OCI-LY1 (cell line): ENCODE measurements around the gene TBCA.

Experiments
- H2AFZ ChIP-seq: fragments of 200-600 bp; sonication (generic), shearing (Covaris generic); 2 replicates; pipeline ENCODE4 v1.6.0; 2014; ENCODE audit warnings: antibody characterized with exemption, mild to moderate bottlenecking, low read length
- H3F3A ChIP-seq: fragments of 200-600 bp; sonication (generic), shearing (Covaris generic); 2 replicates; pipeline ENCODE4 v1.6.0; 2014; ENCODE audit warnings: mild to moderate bottlenecking, antibody characterized with exemption, low read length, moderate library complexity; ENCODE audit not compliant: insufficient read depth
- H3K27ac ChIP-seq: fragments of 200-600 bp; sonication (generic); 2 replicates; pipeline ENCODE4 v1.5.1; 2014; ENCODE audit warnings: low read length, mixed run types, mild to moderate bottlenecking, low read depth; ENCODE audit not compliant: poor library complexity, severe bottlenecking
- H3K27me3 ChIP-seq: fragments of 200-600 bp; sonication (generic); 2 replicates; pipeline ENCODE4 v1.6.0; 2014; ENCODE audit warnings: antibody characterized with exemption, mild to moderate bottlenecking, low read length, moderate library complexity; ENCODE audit not compliant: insufficient read depth
- H3K36me3 ChIP-seq: fragments of 200-600 bp; sonication (generic); 2 replicates; pipeline ENCODE4 v1.6.1; 2014; ENCODE audit warnings: mild to moderate bottlenecking, antibody characterized with exemption, low read length, moderate library complexity, mixed read lengths; ENCODE audit not compliant: insufficient read depth
- H3K4me1 ChIP-seq: fragments of 200-600 bp; sonication (generic); 2 replicates; pipeline ENCODE4 v1.5.1; 2014; ENCODE audit warnings: mild to moderate bottlenecking, low read length, moderate library complexity; ENCODE audit not compliant: insufficient read depth, severe bottlenecking
- H3K4me2 ChIP-seq: fragments of 200-600 bp; sonication (generic), shearing (Covaris generic); 2 replicates; pipeline ENCODE4 v1.6.1; 2014; ENCODE audit warnings: low read length
- H3K4me3 ChIP-seq: fragments of 200-600 bp; sonication (generic); 2 replicates; pipeline ENCODE4 v1.5.1; 2014; ENCODE audit warnings: low read length, low read depth, mild to moderate bottlenecking, mixed read lengths; ENCODE audit not compliant: poor library complexity, severe bottlenecking
- H3K79me2 ChIP-seq: fragments of 200-600 bp; shearing (Covaris generic); 2 replicates; pipeline ENCODE4 v1.6.1; 2016; ENCODE audit warnings: mixed run types, low read length, mixed read lengths; ENCODE audit not compliant: insufficient read depth
- H3K9ac ChIP-seq: fragments of 200-600 bp; sonication (generic), shearing (Covaris generic); 2 replicates; pipeline ENCODE4 v1.6.1; 2014; ENCODE audit warnings: mild to moderate bottlenecking, low read length, mixed read lengths
- H3K9me2 ChIP-seq: fragments of 200-600 bp; sonication (generic), shearing (Covaris generic); 2 replicates; pipeline ENCODE4 v1.6.1; 2014; ENCODE audit warnings: low read depth, mild to moderate bottlenecking, low read length, mixed read lengths
- H3K9me3 ChIP-seq: fragments of 200-600 bp; shearing (Covaris generic); 2 replicates; pipeline ENCODE4 v1.6.1; 2014; ENCODE audit warnings: low read length, mixed read lengths
- H4K20me1 ChIP-seq: fragments of 200-600 bp; sonication (generic), shearing (Covaris generic); 2 replicates; pipeline ENCODE4 v1.6.0; 2016; ENCODE audit warnings: mild to moderate bottlenecking, low read length; ENCODE audit not compliant: insufficient read depth
- EZH2 ChIP-seq: fragments of 200-600 bp; sonication (generic), shearing (Covaris generic); IDR thresholded peaks from 2 replicates; pipeline ENCODE4 v1.8.0; 2017; ENCODE audit warnings: borderline replicate concordance, mixed run types, mild to moderate bottlenecking, antibody characterized with exemption, low read length, moderate library complexity, mixed read lengths
- TF ChIP-seq, protein P1 (sequence below): fragments of 200-600 bp; sonication (generic), shearing (Covaris generic); IDR thresholded peaks from 2 replicates; pipeline ENCODE4 v1.5.1; 2017; ENCODE audit warnings: mild to moderate bottlenecking, antibody characterized with exemption, low read length, moderate library complexity, mixed read lengths

The TBCA gene

DNA sequence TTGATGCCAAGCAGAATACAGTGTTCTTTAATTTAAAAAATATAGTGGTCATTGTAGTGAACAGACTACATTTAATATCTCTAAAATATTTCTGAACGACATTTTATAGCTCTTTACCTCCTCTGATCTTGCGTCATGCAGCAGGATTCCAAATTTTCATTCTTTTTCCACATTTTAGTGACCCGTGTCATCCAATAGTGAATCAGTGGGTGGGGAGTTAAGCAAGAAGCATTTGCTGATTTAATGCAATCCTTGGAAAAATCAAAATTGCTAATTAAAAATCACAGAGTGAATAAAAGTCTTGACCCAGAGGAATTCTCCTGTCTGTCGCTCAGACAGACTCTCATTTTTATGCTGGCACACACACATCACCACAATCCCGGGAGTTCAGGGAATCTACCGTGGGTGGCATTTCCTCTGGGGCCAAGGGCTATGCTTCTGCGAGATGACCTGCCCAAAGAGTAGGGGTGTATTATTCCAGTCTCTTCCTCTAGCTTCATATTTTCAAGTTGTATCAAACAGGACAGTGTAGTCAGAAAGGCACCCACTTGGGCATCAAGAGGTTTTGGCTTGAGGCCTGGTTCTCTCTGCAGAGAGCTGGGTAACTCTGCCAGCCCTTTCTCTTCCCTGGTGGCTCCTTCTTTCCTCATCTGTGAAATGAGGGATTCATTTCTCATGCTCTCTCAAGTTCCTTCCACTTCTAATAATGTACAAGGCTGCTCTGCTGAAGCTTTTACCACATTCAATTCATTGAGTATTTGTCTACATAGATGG is 112.9 kb downstream of the TBCA start:
- H3F3A ChIP-seq = no peaks in the 10 kb centered on the region
- H4K20me1 ChIP-seq = no peaks in the 10 kb centered on the region
- no peaks in the 10 kb centered on the region for H3K9me3 ChIP-seq
- no peaks in the 10 kb centered on the region for H3K4me1 ChIP-seq
- H3K79me2 ChIP-seq = no peaks in the 10 kb centered on the region
- no peak overlapping the region for H3K4me2 ChIP-seq
- no peaks in the 10 kb centered on the region for H3K9me2 ChIP-seq
- no peak overlapping the region for H2AFZ ChIP-seq
- no peaks in the 10 kb centered on the region for H3K27me3 ChIP-seq
- H3K36me3 ChIP-seq = no peaks in the 10 kb centered on the region
- TF ChIP-seq, protein P1, sequence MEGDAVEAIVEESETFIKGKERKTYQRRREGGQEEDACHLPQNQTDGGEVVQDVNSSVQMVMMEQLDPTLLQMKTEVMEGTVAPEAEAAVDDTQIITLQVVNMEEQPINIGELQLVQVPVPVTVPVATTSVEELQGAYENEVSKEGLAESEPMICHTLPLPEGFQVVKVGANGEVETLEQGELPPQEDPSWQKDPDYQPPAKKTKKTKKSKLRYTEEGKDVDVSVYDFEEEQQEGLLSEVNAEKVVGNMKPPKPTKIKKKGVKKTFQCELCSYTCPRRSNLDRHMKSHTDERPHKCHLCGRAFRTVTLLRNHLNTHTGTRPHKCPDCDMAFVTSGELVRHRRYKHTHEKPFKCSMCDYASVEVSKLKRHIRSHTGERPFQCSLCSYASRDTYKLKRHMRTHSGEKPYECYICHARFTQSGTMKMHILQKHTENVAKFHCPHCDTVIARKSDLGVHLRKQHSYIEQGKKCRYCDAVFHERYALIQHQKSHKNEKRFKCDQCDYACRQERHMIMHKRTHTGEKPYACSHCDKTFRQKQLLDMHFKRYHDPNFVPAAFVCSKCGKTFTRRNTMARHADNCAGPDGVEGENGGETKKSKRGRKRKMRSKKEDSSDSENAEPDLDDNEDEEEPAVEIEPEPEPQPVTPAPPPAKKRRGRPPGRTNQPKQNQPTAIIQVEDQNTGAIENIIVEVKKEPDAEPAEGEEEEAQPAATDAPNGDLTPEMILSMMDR = no peak
- no peak for TF ChIP-seq EZH2
- no peak overlapping the region for H3K27ac ChIP-seq
- no peak overlapping the region for H3K4me3 ChIP-seq
- no peak overlapping the region for H3K9ac ChIP-seq

DNA sequence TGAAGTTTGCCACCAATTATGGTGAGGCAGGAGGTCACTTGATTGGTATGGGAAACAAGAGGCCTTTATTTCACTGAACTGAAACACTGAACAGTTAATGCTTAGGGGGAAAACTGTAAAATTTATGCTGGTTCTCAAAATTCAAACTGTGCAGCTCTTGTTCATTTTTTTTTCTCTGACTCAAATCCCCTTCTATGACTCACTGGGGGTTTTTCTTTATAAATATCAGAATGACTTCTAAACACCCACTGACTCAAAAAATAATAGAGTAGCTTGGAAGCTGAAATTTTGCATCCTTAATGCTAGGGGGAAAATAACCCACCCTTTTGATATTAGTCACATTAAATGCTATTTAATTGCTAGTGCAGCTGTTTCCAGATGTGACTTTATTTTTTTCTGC is 113.5 kb downstream of the TBCA start:
- Histone ChIP-seq H3K4me1 (no peaks in the 10 kb centered on the region), H3K27ac (no peak overlapping the region), H3K36me3 (no peaks in the 10 kb centered on the region), H3K9me2 (no peaks in the 10 kb centered on the region), H3F3A (no peaks in the 10 kb centered on the region), H3K4me3 (no peak overlapping the region), H3K9ac (no peak overlapping the region), H3K4me2 (no peak overlapping the region), H3K9me3 (no peaks in the 10 kb centered on the region), H2AFZ (no peak overlapping the region), H4K20me1 (no peaks in the 10 kb centered on the region), H3K79me2 (no peaks in the 10 kb centered on the region), H3K27me3 (no peaks in the 10 kb centered on the region)
- no peak for TF ChIP-seq EZH2
- TF ChIP-seq, protein P1 = no peak

GRCh38 chr5:77658662-77659061 is 117.5 kb downstream of the TBCA start:
- no peak overlapping the region for H3K4me2 ChIP-seq
- TF ChIP-seq, protein P1 = no peak
- TF ChIP-seq EZH2 = no peak
- no peaks in the 10 kb centered on the region for H3F3A ChIP-seq
- H3K36me3 ChIP-seq = no peaks in the 10 kb centered on the region
- no peak overlapping the region for H3K4me3 ChIP-seq
- H3K27ac ChIP-seq = no peak overlapping the region
- H3K27me3 ChIP-seq = no peaks in the 10 kb centered on the region
- no peaks in the 10 kb centered on the region for H4K20me1 ChIP-seq
- no peak overlapping the region for H2AFZ ChIP-seq
- H3K79me2 ChIP-seq = no peaks in the 10 kb centered on the region
- H3K4me1 ChIP-seq = no peaks in the 10 kb centered on the region
- no peaks in the 10 kb centered on the region for H3K9me3 ChIP-seq
- no peak overlapping the region for H3K9ac ChIP-seq
- no peaks in the 10 kb centered on the region for H3K9me2 ChIP-seq
